A549 (cell line): ENCODE data around the gene PIAS2. TPM values are rescaled to one million over a fixed set of nuclear protein-coding genes. Genes with fewer than 3 reads are reported as not detected.

ENCODE experiments used
- ATAC-seq, 2 experiments: fragments of 200-7000 bp in 1 of 2; fragments of >200 bp in 1 of 2; cut with Nextera tagmentation in 1 of 2; cut with Tn5 transposase in 1 of 2; 3 replicates each; pipeline versions ENCODE4 v1.8.0 to v1.9.1; 2018 to 2020; ENCODE audit warnings: mild to moderate bottlenecking in 1 of 2, moderate library complexity in 1 of 2
- CTCF ChIA-PET: fragments of 300-600 bp; sonication (Branson Sonifier 250); formaldehyde crosslinking; extraction: SDS; loops from one replicate; lab custom pipeline; 2021; ENCODE audit warnings: antibody characterized with exemption, inconsistent platforms; lab: Yijun Ruan, JAX
- POLR2A ChIA-PET: fragments of 350-600 bp; formaldehyde crosslinking; extraction: SDS; loops from one replicate; lab custom pipeline; 2021; ENCODE audit warnings: antibody characterized with exemption, inconsistent platforms; lab: Yijun Ruan, JAX
- DNase-seq, 2 experiments: peaks; one replicate each; pipeline versions ENCODE4 v3.0.0 to v3.0.0-alpha.2; 2011 to 2016; ENCODE audit warnings: low read depth in 1 of 2, low spot score in 1 of 2
- FAIRE-seq: peaks from 2 replicates; lab custom pipeline; 2011; peaks lifted over from hg19 to GRCh38; lab: Jason Lieb, UNC
- H3K27ac ChIP-seq, 2 experiments: fragments of >200 bp; sonication (Bioruptor Twin); formaldehyde crosslinking; 3 replicates each; pipeline ENCODE4 v1.5.1; 2016 to 2017
- H3K4me1 ChIP-seq: fragments of >200 bp; sonication (Bioruptor Twin); formaldehyde crosslinking; 3 replicates; pipeline ENCODE4 v1.6.1; 2016
- H3K4me2 ChIP-seq: fragments of >200 bp; sonication (Bioruptor Twin); formaldehyde crosslinking; 3 replicates; pipeline ENCODE4 v1.6.1; 2016
- H3K4me3 ChIP-seq: fragments of >200 bp; sonication (Bioruptor Twin); formaldehyde crosslinking; 3 replicates; pipeline ENCODE4 v1.5.1; 2016
- H3K9me3 ChIP-seq: fragments of >200 bp; sonication (Bioruptor Twin); formaldehyde crosslinking; 3 replicates; pipeline ENCODE4 v1.6.1; 2016
- CBX2 ChIP-seq: fragments of 200-600 bp; sonication (generic); IDR thresholded peaks from 2 replicates; pipeline ENCODE4 v1.6.1; 2016; ENCODE audit warnings: low read depth, mild to moderate bottlenecking, borderline replicate concordance
- CHD4 ChIP-seq: fragments of 200-600 bp; sonication (generic); IDR thresholded peaks from 2 replicates; pipeline ENCODE4 v1.6.1; 2016; ENCODE audit warnings: antibody characterized with exemption, mild to moderate bottlenecking, borderline replicate concordance
- CTCF ChIP-seq: fragments of >200 bp; sonication (Bioruptor Twin); formaldehyde crosslinking; IDR thresholded peaks from 3 replicates; pipeline ENCODE4 v1.5.1; 2016
- EHF ChIP-seq: fragments of 250-450 bp; sonication (Bioruptor Pico); IDR thresholded peaks from 2 replicates; pipeline ENCODE4 v1.5.0; 2020; ENCODE audit warnings: mild to moderate bottlenecking
- EP300 ChIP-seq, 2 experiments: fragments of >200 bp; sonication (Bioruptor Twin); formaldehyde crosslinking; IDR thresholded peaks; 2 replicates in 1 of 2; 3 replicates in 1 of 2; pipeline ENCODE4 v1.6.1; 2016 to 2017
- ESRRA ChIP-seq: fragments of 150-350 bp; IDR thresholded peaks from 2 replicates; pipeline ENCODE4 v1.6.1; 2014; ENCODE audit warnings: mild to moderate bottlenecking, low read length, borderline replicate concordance
- FOXS1 ChIP-seq: fragments of 250-450 bp; sonication (Bioruptor Pico); IDR thresholded peaks from 2 replicates; pipeline ENCODE4 v1.5.0; 2020; ENCODE audit warnings: mild to moderate bottlenecking, moderate library complexity
- GATA3 ChIP-seq: IDR thresholded peaks from 2 replicates; pipeline ENCODE4 v1.6.1; 2012; ENCODE audit warnings: borderline replicate concordance
- HDAC2 ChIP-seq: fragments of 200-600 bp; sonication (generic); IDR thresholded peaks from 2 replicates; pipeline ENCODE4 v1.6.1; 2016
- HOXA7 ChIP-seq: fragments of 250-450 bp; sonication (Bioruptor Pico); IDR thresholded peaks from 2 replicates; pipeline ENCODE4 v1.5.0; 2020; ENCODE audit warnings: mild to moderate bottlenecking, moderate library complexity
- JUN ChIP-seq, 2 experiments: fragments of >200 bp; sonication (Bioruptor Twin); formaldehyde crosslinking; IDR thresholded peaks; 2 replicates in 1 of 2; 3 replicates in 1 of 2; pipeline ENCODE4 v1.6.1; 2016 to 2017
- KDM1A ChIP-seq: fragments of 200-600 bp; sonication (generic); IDR thresholded peaks from 2 replicates; pipeline ENCODE4 v1.6.1; 2016; ENCODE audit warnings: low read depth, mild to moderate bottlenecking
- KDM5A ChIP-seq: fragments of 200-600 bp; sonication (generic); IDR thresholded peaks from 2 replicates; pipeline ENCODE4 v1.6.1; 2016; ENCODE audit warnings: antibody characterized with exemption, mild to moderate bottlenecking
- MAX ChIP-seq: IDR thresholded peaks from 2 replicates; pipeline ENCODE4 v1.6.1; 2012
- MYC ChIP-seq: IDR thresholded peaks from 2 replicates; pipeline ENCODE4 v1.6.1; 2012; ENCODE audit warnings: mild to moderate bottlenecking, inconsistent platforms, low read length, improper control_type of control experiment, borderline replicate concordance
- NR3C1 ChIP-seq: fragments of >200 bp; sonication (Bioruptor Twin); formaldehyde crosslinking; IDR thresholded peaks from 3 replicates; pipeline ENCODE4 v1.6.1; 2017
- RCOR1 ChIP-seq: fragments of 150-350 bp; IDR thresholded peaks from 2 replicates; pipeline ENCODE4 v1.6.1; 2014; ENCODE audit warnings: antibody characterized with exemption, low read length, low read depth
- SMC3 ChIP-seq: fragments of >200 bp; sonication (Bioruptor Twin); formaldehyde crosslinking; IDR thresholded peaks from 3 replicates; pipeline ENCODE4 v1.6.1; 2018; ENCODE audit warnings: inconsistent platforms
- TFCP2L1 ChIP-seq: fragments of 250-450 bp; sonication (Bioruptor Pico); IDR thresholded peaks from 2 replicates; pipeline ENCODE4 v1.5.0; 2021; ENCODE audit warnings: mild to moderate bottlenecking
- TP53 ChIP-seq: fragments of 250-450 bp; sonication (Bioruptor Pico); IDR thresholded peaks from 2 replicates; pipeline ENCODE4 v1.5.0; 2021; ENCODE audit warnings: mild to moderate bottlenecking, moderate library complexity
- ZC3H11A ChIP-seq: fragments of 450-650 bp; IDR thresholded peaks from 2 replicates; pipeline ENCODE4 v1.6.1; 2014; ENCODE audit warnings: antibody characterized with exemption, mild to moderate bottlenecking
- WGBS: methylation state at CpG from one replicate; pipeline ENCODE4 v1.1.6; 2017; ENCODE audit errors: missing lambda C conversion rate; 5-methylcytosine and 5-hydroxymethylcytosine counted together
- polyA plus RNA-seq, 4 experiments: library from polyadenylated mRNA; depleted of rRNA in 3 of 4; stranded (reverse); fragments of >200 nt; fragmentation: RNase III in 1 of 4; extraction: RNeasy Plus Mini Kit Qiagen cat#74134 plus additional on column Dnase treatment in 1 of 4; gene quantifications; 2 replicates in 3 of 4; 3 replicates in 1 of 4; pipeline ENCODE4 v1.2.3, GENCODE V29; 2011 to 2017
- TF ChIP-seq, protein P1 (sequence below): fragments of >200 bp; sonication (Bioruptor Twin); formaldehyde crosslinking; IDR thresholded peaks from 2 replicates; pipeline ENCODE4 v1.6.1; 2016
- TF ChIP-seq, protein P2 (sequence below): fragments of 250-450 bp; sonication (Bioruptor Pico); IDR thresholded peaks from 2 replicates; pipeline ENCODE4 v1.5.0; 2020; ENCODE audit warnings: low read depth, mild to moderate bottlenecking, moderate library complexity
- TF ChIP-seq, protein P3 (sequence below): fragments of 250-450 bp; sonication (Bioruptor Pico); IDR thresholded peaks from 2 replicates; pipeline ENCODE4 v1.5.0; 2021; ENCODE audit warnings: mild to moderate bottlenecking, moderate library complexity, borderline replicate concordance

Gene PIAS2
- polyA plus RNA-seq, 2 of the 4 experiments (the other 2 are of a cell fraction) = 6.7 to 6.8 TPM

- FAIRE-seq = no peak
- CTCF ChIA-PET = no interaction called here
Measured at GRCh38 chr18:46903406-46903805, 13.9 kb downstream of the PIAS2 start.

GRCh38 chr18:46899274-46899948 lies 17.9 kb downstream of the PIAS2 start:
- Histone ChIP-seq H3K4me2 (no peak overlapping the region), H3K9me3 (no peaks in the 10 kb centered on the region), H3K27ac (no peak overlapping the region), H3K4me3 (no peak overlapping the region), H3K4me1 (no peaks in the 10 kb centered on the region)
- FAIRE-seq = no peak
- ChIA-PET CTCF (no interaction called here), POLR2A (no interaction called here)
- 73% methylated on average over 2 of the region's 2 CpGs for WGBS
- DNase-seq = no peak
- no peak for ATAC-seq
- no peak for TF ChIP-seq EP300 (IDR thresholded peaks at IDR 0.05)
- TF ChIP-seq EHF (CRISPR knock-in tag) = no peak
- TF ChIP-seq TFCP2L1 (CRISPR knock-in tag) = no peak
- TF ChIP-seq, protein P1, sequence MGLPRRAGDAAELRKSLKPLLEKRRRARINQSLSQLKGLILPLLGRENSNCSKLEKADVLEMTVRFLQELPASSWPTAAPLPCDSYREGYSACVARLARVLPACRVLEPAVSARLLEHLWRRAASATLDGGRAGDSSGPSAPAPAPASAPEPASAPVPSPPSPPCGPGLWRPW = no peak

More at GRCh38 chr18:46903406-46903805, 13.9 kb downstream of the PIAS2 start:
- Histone ChIP-seq H3K9me3 (no peaks in the 10 kb centered on the region), H3K27ac (no peak overlapping the region), H3K4me3 (no peak overlapping the region), H3K4me2 (no peak overlapping the region), H3K4me1 (no peaks in the 10 kb centered on the region)
- no peak for ATAC-seq
- TF ChIP-seq GATA3 = no peak
- no peak for TF ChIP-seq RCOR1
- no peak for TF ChIP-seq HDAC2
- no peak for TF ChIP-seq ZC3H11A
- TF ChIP-seq JUN (IDR thresholded peaks at IDR 0.05) = no peak
- TF ChIP-seq CHD4 = no peak
- no peak for TF ChIP-seq NR3C1
- no peak for TF ChIP-seq ESRRA
- TF ChIP-seq TP53 (CRISPR knock-in tag) = no peak
- TF ChIP-seq KDM1A = no peak
- TF ChIP-seq TFCP2L1 (CRISPR knock-in tag) = no peak
- TF ChIP-seq, protein P2, sequence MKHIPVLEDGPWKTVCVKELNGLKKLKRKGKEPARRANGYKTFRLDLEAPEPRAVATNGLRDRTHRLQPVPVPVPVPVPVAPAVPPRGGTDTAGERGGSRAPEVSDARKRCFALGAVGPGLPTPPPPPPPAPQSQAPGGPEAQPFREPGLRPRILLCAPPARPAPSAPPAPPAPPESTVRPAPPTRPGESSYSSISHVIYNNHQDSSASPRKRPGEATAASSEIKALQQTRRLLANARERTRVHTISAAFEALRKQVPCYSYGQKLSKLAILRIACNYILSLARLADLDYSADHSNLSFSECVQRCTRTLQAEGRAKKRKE (CRISPR knock-in tag) = no peak
- 98% methylated on average over 3 of the region's 3 CpGs for WGBS
- POLR2A ChIA-PET = no interaction called here
- no peak for DNase-seq

GRCh38 chr18:46894124-46894523 lies 23.2 kb downstream of the PIAS2 start:
- ChIA-PET POLR2A (no interaction called here), CTCF (no interaction called here)
- ATAC-seq (no peak), FAIRE-seq (no peak), DNase-seq (no peak)
- Histone ChIP-seq H3K4me1 (no peaks in the 10 kb centered on the region), H3K4me3 (no peak overlapping the region), H3K27ac (no peak overlapping the region), H3K9me3 (peaks cover 5% of the 10 kb centered on the region; the same call in 1 of the 3 replicates), H3K4me2 (no peak overlapping the region)
- WGBS = 96% methylated on average over 2 of the region's 2 CpGs
- TF ChIP-seq MYC (no peak), EP300 (IDR thresholded peaks at IDR 0.05) (no peak), FOXS1 (CRISPR knock-in tag) (no peak), EHF (CRISPR knock-in tag) (no peak), KDM5A (no peak), CBX2 (no peak), HOXA7 (no peak), SMC3 (no peak), MAX (no peak), CHD4 (no peak), JUN (IDR thresholded peaks at IDR 0.05) (no peak), CTCF (no peak)
- TF ChIP-seq, protein P3, sequence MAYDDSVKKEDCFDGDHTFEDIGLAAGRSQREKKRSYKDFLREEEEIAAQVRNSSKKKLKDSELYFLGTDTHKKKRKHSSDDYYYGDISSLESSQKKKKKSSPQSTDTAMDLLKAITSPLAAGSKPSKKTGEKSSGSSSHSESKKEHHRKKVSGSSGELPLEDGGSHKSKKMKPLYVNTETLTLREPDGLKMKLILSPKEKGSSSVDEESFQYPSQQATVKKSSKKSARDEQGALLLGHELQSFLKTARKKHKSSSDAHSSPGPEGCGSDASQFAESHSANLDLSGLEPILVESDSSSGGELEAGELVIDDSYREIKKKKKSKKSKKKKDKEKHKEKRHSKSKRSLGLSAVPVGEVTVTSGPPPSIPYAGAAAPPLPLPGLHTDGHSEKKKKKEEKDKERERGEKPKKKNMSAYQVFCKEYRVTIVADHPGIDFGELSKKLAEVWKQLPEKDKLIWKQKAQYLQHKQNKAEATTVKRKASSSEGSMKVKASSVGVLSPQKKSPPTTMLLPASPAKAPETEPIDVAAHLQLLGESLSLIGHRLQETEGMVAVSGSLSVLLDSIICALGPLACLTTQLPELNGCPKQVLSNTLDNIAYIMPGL = no peak
